ENCODE measurements around the gene GALNTL6.

GALNTL6 gene

DNA sequence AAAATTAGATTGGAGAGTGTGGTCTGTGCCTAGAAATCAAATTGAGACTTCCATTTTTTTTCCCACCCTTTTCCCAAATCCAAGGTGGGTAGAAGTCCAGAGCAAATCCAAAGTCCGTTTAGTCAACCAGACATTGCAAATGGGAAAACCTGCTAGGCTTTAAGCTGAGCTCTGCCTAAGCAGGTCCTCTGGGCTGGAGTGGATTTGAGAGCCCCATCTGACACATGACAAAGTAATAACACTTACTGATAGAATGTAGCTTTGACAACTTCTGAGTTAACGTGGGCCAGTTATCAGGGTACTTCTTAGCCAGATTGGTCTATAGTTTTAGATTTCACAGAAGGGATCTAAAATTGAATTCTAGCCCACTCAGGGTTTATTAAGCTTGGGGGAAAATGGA lies 242.3 kb downstream of the GALNTL6 start:
- Histone ChIP-seq H3K27me3 (ENCODE audit: insufficient read depth, low read length, poor library complexity, severe bottlenecking) (no peaks in the 10 kb centered on the region), H3K9me2 (replicated peaks; ENCODE audit: low read depth, low read length) (no peaks in the 10 kb centered on the region), H3K9ac (ENCODE audit: low read depth, low read length, poor library complexity, severe bottlenecking) (no peak overlapping the region), H3K4me2 (ENCODE audit: low read depth, low read length, poor library complexity, severe bottlenecking) (no peak overlapping the region), H3K36me3 (ENCODE audit: insufficient read depth, low read length) (no peaks in the 10 kb centered on the region), H2AFZ (ENCODE audit: low read length) (no peak overlapping the region), H3K79me2 (ENCODE audit: insufficient read depth, low read length) (no peaks in the 10 kb centered on the region), H3K4me3 (ENCODE audit: low read length, poor library complexity, severe bottlenecking) (no peak overlapping the region), H3K9me3 (ENCODE audit: insufficient read depth, low read depth, low read length) (no peaks in the 10 kb centered on the region), H3F3A (ENCODE audit: low read depth) (no peaks in the 10 kb centered on the region), H3K4me1 (ENCODE audit: insufficient read depth, low read length, poor library complexity, severe bottlenecking) (no peaks in the 10 kb centered on the region), H4K20me1 (ENCODE audit: insufficient read depth, low read length, poor library complexity, severe bottlenecking) (no peaks in the 10 kb centered on the region)
- TF ChIP-seq, protein P1, sequence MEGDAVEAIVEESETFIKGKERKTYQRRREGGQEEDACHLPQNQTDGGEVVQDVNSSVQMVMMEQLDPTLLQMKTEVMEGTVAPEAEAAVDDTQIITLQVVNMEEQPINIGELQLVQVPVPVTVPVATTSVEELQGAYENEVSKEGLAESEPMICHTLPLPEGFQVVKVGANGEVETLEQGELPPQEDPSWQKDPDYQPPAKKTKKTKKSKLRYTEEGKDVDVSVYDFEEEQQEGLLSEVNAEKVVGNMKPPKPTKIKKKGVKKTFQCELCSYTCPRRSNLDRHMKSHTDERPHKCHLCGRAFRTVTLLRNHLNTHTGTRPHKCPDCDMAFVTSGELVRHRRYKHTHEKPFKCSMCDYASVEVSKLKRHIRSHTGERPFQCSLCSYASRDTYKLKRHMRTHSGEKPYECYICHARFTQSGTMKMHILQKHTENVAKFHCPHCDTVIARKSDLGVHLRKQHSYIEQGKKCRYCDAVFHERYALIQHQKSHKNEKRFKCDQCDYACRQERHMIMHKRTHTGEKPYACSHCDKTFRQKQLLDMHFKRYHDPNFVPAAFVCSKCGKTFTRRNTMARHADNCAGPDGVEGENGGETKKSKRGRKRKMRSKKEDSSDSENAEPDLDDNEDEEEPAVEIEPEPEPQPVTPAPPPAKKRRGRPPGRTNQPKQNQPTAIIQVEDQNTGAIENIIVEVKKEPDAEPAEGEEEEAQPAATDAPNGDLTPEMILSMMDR (conservative IDR thresholded peaks at IDR 0.05; ENCODE audit: low read length), result no peak
- no peak for TF ChIP-seq EZH2phosphoT487 (IDR thresholded peaks at IDR 0.05; ENCODE audit: borderline replicate concordance)

DNA sequence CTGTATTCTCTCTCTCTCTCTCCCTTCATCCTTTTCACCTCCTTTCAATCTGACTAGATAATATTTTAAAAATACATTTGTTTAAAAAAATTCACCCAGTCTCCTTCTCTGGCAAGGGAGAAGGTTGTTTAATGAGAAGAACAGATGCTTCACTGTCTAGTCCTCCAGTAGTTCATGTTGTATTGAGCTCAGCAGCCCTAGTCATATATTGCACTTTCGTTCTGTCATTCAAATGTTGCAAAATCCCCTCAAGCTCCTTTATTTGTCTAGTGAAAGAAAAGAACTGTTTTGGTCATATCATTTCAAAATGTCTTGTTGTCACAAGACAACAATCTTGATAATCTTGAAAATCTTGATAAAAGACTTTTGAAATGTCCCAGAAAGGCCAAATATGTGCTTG lies 248.0 kb downstream of the GALNTL6 start:
- Histone ChIP-seq H3K9me3 (ENCODE audit: insufficient read depth, low read depth, low read length) (no peaks in the 10 kb centered on the region), H3K4me1 (ENCODE audit: insufficient read depth, low read length, poor library complexity, severe bottlenecking) (no peaks in the 10 kb centered on the region), H3K4me3 (ENCODE audit: low read length, poor library complexity, severe bottlenecking) (no peak overlapping the region), H3K9ac (ENCODE audit: low read depth, low read length, poor library complexity, severe bottlenecking) (no peak overlapping the region), H2AFZ (ENCODE audit: low read length) (no peak overlapping the region), H3K79me2 (ENCODE audit: insufficient read depth, low read length) (no peaks in the 10 kb centered on the region), H3K27me3 (ENCODE audit: insufficient read depth, low read length, poor library complexity, severe bottlenecking) (no peaks in the 10 kb centered on the region), H3K36me3 (ENCODE audit: insufficient read depth, low read length) (no peaks in the 10 kb centered on the region), H3K9me2 (replicated peaks; ENCODE audit: low read depth, low read length) (no peaks in the 10 kb centered on the region), H3F3A (ENCODE audit: low read depth) (no peaks in the 10 kb centered on the region), H3K4me2 (ENCODE audit: low read depth, low read length, poor library complexity, severe bottlenecking) (no peak overlapping the region), H4K20me1 (ENCODE audit: insufficient read depth, low read length, poor library complexity, severe bottlenecking) (no peaks in the 10 kb centered on the region)
- no peak for TF ChIP-seq EZH2phosphoT487 (IDR thresholded peaks at IDR 0.05; ENCODE audit: borderline replicate concordance)
- TF ChIP-seq, protein P1 (conservative IDR thresholded peaks at IDR 0.05; ENCODE audit: low read length), result no peak

DNA sequence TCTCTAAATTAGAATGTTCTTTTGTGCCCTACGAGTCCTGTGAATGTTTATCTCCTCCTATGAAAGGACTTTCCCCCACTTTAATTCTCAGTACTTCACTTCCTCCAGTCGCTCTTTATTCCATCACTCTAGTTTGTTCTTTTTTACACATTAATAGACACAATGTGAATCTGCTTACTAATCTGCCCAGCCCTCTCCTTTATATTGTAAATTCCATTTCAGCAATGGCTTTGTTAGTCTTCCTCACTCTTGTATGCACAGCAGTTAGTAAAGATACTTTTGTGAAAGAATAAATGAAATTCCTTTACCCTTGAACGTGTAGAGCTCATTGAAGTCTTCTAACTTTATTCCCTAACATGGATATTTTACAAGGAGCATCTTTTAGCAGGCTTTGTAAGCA lies 255.3 kb downstream of the GALNTL6 start:
- Histone ChIP-seq H4K20me1 (ENCODE audit: insufficient read depth, low read length, poor library complexity, severe bottlenecking) (no peaks in the 10 kb centered on the region), H3K27me3 (ENCODE audit: insufficient read depth, low read length, poor library complexity, severe bottlenecking) (no peaks in the 10 kb centered on the region), H3K9ac (ENCODE audit: low read depth, low read length, poor library complexity, severe bottlenecking) (no peak overlapping the region), H2AFZ (ENCODE audit: low read length) (no peak overlapping the region), H3K79me2 (ENCODE audit: insufficient read depth, low read length) (no peaks in the 10 kb centered on the region), H3K36me3 (ENCODE audit: insufficient read depth, low read length) (no peaks in the 10 kb centered on the region), H3K4me3 (ENCODE audit: low read length, poor library complexity, severe bottlenecking) (no peak overlapping the region), H3K9me3 (ENCODE audit: insufficient read depth, low read depth, low read length) (no peaks in the 10 kb centered on the region), H3K9me2 (replicated peaks; ENCODE audit: low read depth, low read length) (no peaks in the 10 kb centered on the region), H3K4me2 (ENCODE audit: low read depth, low read length, poor library complexity, severe bottlenecking) (no peak overlapping the region), H3K4me1 (ENCODE audit: insufficient read depth, low read length, poor library complexity, severe bottlenecking) (no peaks in the 10 kb centered on the region), H3F3A (ENCODE audit: low read depth) (no peaks in the 10 kb centered on the region)
- TF ChIP-seq, protein P1 (conservative IDR thresholded peaks at IDR 0.05; ENCODE audit: low read length), result no peak
- TF ChIP-seq EZH2phosphoT487 (IDR thresholded peaks at IDR 0.05; ENCODE audit: borderline replicate concordance), result no peak
